K562 treated with DMSO at 1 percent for 24 hours (cell line): ENCODE results near the gene ANKLE2. TPM values are rescaled to one million over a fixed set of nuclear protein-coding genes. Genes with fewer than 3 reads are reported as not detected.

Experiments
- total RNA-seq: library from RNA; unstranded; fragments of 300-600 nt; gene quantifications from 2 replicates; pipeline ENCODE4 v1.2.3, GENCODE V29; 2022; ENCODE audit warnings: low read depth; ENCODE audit not compliant: insufficient read depth

Gene ANKLE2
- total RNA-seq, result 32.4 and 32.7 TPM in 2 replicates

GRCh38 chr12:132761032-132761920 is at the start of gene ANKLE2:
Gene ANKLE2, minus strand, starts transcription at chr12:132761832. Its CDS starts 34 bp downstream, at chr12:132761798.

GRCh38 chr12:132710405-132711079 is 51.1 kb downstream of the ANKLE2 start, which contains the start of gene PGAM5:
Gene PGAM5, plus strand, starts transcription at chr12:132710842. Its CDS starts 35 bp downstream, at chr12:132710877.

GRCh38 chr12:132687211-132688164 is 74.1 kb downstream of the ANKLE2 start, which contains the start of the genes POLE and PXMP2:
Gene POLE, minus strand, starts transcription at chr12:132687342. Its CDS starts 27 bp downstream, at chr12:132687315.
Gene PXMP2, plus strand, starts transcription at chr12:132687587. Its CDS starts 84 bp downstream, at chr12:132687671.

Other genes with a start within 250 kb of the ANKLE2 start
- gene LRCOL1, start 151.2 kb downstream of the ANKLE2 start, total RNA-seq, result not detected in 2 replicates
- 0.56 and 0.63 TPM in 2 replicates for gene P2RX2, start 143.1 kb downstream of the ANKLE2 start, total RNA-seq
- 55.8 and 59.3 TPM in 2 replicates for gene POLE, start 74.5 kb downstream of the ANKLE2 start, total RNA-seq
- 59.1 and 61.4 TPM in 2 replicates for gene PXMP2, start 74.2 kb downstream of the ANKLE2 start, total RNA-seq
- 28.8 and 28.9 TPM in 2 replicates for gene PGAM5, start 51.0 kb downstream of the ANKLE2 start, total RNA-seq
- 23.3 and 25.6 TPM in 2 replicates for gene GOLGA3, start 67.0 kb upstream of the ANKLE2 start, total RNA-seq
- gene CHFR, start 125.8 kb upstream of the ANKLE2 start, total RNA-seq, result 29.7 and 36.4 TPM in 2 replicates
- gene ZNF605, start 194.5 kb upstream of the ANKLE2 start, total RNA-seq, result 0.37 and 0.50 TPM in 2 replicates
- gene ZNF26, start 224.5 kb upstream of the ANKLE2 start, total RNA-seq, result 4.5 and 6.0 TPM in 2 replicates